LoVo (cell line): Measurements from ENCODE around the gene NEMP2.
A peak's percentile ranks its signal among the peaks of the same experiment; 100 is the strongest.
"Not testable (repeated sequence)": the region's sequence is repeated elsewhere in the genome, so short reads cannot be mapped to it uniquely, and the experiment has no call there.

Source experiments
- DNase-seq: peaks from one replicate; pipeline ENCODE4 v3.0.0-alpha.2; 2016; ENCODE audit warnings: low spot score

NEMP2 gene

DNA sequence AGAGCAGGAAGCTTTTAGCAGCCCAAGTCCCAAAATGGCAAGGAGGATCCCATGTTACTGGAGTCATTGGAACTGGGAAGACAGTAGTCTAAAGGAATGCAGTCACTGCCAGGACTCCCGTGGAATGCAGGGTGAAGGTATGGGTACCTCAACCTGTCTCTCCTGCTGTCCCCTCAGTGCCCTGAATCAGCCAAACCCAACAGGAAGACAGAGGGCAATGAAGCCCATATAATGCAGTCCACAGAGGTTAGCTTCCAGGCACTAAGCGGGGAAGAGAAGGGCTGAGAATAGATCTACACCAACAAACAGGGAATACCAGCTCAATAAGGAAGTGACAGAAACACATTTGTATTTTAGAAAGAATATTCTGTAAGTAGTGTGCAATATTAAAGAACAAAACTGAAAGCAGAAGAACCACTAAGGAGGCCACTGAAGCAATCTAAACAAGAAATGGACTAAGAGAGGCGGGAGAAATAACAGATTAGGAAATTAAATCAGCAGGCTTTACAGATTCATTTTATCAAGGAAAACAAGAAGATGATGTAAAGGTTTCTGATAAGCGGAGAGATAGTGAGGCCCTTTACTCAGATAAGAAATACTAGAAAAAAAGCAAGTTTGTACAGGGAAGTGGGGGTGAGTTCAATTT, 8.3 kb downstream of the NEMP2 start:
- DNase-seq = no peak

DNA sequence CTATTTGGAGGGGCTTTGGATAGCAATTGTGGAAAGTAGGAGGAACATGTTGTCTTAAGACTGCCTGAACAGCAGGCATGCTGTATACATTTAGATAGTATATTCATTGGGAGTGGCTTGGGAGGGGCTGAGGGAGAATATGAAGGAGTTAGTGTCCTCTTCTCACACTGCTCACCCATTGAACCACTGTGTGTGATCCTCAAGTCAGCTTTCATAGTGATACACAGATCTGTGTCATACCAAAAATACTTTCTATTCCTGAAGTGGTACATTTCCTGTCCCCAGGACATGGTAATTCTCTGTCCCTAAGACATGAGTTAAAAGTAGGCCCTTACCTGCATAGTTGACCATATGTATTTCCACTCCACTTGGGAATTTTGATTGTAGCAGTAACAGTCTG, 9.6 kb downstream of the NEMP2 start:
- no peak for DNase-seq

DNA sequence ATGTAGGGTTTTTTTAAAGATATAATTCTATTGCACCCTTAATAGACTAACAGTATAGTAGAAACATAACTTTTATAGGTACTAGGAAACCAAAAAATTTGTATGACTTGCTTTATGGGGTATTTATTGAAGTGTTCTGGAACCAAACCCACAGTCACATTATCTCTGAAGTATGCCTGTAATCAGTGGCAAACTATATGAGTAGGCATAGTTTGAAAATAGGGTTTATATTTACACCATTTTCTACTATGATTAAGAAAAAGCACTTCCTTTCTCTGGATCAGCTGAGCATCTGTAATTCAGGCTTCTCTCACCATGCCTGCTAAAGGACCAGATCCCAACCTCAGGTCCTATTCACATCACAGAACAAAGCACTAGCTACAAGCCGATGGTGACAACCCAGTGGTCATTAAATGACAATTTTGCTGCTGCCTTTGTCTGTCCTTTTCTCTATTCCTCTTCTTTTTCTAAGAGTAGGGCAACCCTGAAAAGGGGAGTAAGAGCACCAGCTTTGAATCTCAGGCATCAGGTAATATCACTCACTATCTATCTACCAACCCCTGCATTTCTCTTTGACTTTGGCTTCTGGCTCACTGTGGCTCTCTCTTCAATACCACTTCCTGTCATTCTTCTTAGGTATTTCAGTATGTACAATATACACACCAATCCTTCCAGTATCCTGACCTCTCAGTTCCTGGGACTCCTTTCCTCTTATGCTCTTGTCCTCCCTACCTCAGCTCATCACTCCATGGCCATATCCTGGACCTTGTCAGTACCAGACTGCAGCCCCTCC, 14.4 kb downstream of the NEMP2 start:
- no peak for DNase-seq

DNA sequence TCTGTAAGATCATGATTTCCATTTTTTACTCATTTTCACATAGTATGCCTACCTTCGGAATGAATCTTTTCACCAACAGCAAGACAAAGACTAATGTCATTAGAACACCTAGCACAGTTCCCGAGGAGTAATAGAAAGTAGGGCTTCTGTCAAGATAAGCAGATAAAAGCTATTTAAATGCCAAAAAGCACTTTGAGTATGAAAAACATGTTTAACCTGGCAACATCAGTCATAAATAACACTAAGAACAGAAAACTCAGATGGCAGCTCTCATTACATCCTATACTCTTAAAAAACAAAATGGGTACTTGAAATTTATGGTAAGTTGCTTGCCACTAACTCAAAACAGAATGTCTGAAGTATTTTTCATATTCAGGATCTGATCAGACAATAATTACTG, 17.1 kb downstream of the NEMP2 start:
- no peak for DNase-seq

DNA sequence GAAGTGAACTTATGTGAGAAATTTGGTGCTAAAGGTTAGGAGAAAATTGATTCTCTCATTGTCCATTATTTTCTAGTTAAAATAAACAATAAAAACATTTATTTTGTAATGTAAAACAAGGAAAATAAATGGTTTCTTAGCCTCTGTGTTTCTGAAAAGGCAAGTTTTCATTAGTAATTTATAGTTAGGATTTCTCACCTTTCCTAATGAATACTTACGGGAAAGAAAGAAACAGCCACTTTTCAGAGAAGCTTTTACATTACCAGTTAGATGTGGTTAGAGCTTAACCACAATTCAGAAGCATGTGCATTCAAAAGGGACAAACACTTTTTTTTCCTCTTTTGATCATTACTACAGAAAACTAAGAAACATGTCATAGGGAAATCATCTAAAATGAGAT, 18.8 kb downstream of the NEMP2 start:
- no peak for DNase-seq

DNA sequence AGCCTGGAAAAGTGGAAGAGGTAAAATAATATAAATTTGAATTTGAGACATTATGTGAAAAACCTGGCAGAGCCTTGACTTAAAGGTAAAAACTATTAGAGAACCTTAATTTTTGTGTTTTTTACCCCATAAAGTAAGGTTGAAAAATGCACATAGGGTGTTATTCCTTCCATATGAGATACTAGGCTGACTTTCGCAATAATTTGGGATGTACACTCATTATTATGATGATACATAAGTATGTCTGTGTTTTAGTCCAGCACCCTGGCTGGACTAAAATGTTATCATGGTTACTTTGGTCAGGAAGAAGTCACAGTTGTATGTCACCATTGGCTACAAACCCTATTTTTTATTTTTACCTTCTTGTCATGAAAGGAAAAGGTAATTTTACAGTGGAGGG, 19.8 kb downstream of the NEMP2 start:
- DNase-seq = no peak

DNA sequence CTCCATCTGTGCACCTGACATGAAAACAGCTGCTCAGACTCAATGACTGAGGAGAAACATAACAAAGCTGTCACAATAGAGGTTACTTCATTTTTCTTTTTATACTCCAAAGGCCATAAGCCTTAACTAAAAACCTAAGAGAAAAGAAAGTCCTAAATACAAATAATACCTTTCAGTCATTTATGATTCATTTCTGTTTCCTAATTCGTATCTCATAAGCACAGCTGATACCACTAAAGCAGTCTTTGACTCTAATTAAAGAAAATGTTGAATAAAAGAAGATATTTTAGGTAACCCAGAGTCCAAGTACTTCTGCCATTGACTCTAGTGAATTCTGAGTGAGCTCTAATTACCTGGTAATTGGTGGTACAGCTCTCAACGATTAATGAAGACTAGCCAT, 20.6 kb downstream of the NEMP2 start:
- no peak for DNase-seq

DNA sequence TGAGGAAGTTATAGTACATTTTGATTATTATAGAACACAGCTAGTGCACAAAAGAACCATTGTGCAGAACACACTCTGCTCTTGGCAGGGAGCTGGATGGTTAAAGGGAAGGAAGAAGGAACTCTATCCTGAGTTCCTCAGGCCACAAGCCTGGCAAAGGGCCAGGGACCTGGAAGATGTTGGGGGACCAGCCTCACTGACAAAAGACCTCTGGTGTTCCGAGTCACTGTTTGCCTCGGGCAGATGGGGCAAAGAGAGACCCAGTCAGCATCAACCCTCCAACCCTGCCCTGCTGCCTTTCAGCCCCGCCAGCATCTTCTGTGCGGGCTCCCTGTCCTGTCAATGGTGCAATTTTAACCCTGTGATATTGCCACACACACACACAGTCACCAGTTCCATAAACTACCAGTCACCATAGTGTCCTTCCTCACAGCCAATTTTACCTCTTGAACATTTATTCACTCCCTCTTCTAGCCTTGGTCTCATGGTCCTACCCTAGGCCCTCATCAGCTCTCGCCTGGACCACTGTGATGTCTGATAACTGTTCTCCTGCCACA, 21.9 kb downstream of the NEMP2 start:
- no peak for DNase-seq

DNA sequence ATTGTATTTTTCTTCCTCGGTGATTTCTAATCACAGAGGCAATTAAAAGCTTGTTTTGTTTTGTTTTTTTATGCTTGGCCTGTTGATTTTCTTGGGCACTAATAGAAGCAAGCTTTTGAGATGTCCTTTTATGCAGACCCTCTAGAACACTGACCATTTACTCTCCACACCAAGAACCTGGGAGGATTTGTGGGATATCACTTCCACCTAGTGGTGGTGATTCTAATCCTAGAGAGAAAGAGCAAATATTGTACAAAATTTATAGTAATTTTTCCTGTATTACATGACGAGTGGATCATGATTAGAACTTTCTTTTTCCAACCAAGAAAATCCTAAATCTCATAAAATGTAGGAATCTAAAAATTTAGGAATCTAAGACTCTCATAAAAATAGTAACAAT, 23.4 kb downstream of the NEMP2 start:
- DNase-seq = no peak

DNA sequence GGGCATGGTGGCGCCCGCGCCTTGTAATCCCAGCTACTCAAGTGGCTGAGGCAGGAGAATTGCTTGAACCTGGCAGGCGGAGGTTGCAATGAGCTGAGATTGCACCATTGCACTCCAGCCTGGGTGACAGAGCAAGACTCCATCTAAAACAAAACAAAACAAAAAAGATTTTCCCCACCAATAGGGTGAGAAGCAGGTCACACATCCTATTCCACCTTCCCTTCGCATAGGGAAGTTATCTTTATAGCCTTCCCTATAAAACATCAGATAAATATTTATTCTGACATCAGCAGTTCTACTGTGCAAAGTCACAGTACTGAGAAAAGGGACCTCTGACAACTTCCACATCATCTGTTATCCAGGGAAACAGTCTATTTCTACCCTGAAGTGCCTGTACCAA, 24.6 kb downstream of the NEMP2 start:
- DNase-seq = not testable (repeated sequence)

DNA sequence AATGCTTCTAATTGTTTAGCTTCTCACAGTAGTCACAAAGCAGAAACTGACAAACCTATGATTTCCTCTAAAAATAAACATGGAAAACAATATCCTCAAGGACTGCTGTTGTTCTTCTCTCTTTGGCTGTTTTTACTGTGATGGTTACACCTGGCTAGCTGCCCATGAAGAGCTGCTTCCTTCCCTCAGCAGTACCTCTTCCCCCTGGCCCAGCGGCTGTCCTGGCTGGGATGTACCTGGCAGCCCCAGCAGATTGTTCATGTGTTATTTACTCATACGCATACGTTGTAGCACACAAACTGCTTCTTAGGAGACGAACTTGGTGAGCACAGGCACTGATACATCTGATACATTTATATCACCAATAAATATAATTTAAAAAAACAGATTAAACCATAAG, 27.4 kb downstream of the NEMP2 start:
- DNase-seq = no peak

DNA sequence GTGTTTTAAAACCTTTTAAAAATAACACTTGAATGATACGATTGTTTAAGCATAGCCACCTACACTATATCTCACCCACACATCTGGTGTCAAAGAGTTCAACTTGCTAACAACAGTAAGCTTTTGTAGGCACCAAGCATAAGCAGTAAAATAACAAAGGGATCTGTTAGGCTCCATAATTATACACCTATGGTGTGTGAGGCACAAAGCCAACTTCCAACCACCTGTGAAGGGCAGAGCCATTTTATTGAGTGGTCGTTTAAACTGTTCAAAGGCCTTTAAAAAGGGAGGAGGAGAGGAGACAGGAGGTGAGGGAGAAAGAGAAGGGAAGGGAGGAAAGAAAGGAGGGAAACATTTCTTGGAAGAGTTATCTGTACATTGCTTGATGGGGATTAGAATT, 27.9 kb downstream of the NEMP2 start:
- DNase-seq = no peak

DNA sequence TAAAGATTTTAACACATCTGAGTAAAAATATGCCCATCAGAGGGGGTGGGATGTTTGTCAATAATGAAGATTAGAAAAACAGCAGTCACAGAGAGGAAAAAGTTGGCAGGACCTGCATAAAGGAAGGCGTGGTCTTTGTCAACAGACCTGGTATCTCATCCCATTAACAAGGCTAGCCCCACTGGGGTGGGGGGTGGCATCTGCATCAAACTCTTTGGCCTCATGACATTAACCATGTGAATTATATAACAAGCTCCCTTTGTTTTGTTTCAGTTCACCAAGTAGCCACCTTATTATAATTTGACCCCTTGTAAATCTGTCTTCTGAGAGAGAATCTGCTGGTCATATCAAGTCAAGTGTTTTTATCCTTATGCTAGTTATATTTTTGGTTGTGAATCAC, 28.8 kb downstream of the NEMP2 start:
- DNase-seq = peak; percentile 32

DNA sequence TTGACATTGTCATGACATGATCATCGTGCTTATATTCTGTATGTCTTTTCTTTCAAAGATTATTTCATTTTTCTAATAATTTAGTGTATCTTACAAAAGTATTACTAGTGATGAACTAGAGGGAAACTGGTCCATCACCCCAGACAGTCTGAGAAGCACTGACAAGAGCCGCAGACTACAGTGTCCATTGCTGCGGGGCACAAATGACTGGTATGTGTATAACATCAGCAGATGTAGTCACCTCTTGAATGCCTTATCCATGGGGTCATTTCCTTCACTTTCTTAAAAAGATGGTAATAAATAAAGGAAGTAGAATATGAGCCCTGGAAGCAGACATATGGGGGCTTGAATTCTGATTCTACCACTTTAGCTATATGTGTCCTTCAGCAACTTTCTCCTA, 29.6 kb downstream of the NEMP2 start:
- DNase-seq = no peak

DNA sequence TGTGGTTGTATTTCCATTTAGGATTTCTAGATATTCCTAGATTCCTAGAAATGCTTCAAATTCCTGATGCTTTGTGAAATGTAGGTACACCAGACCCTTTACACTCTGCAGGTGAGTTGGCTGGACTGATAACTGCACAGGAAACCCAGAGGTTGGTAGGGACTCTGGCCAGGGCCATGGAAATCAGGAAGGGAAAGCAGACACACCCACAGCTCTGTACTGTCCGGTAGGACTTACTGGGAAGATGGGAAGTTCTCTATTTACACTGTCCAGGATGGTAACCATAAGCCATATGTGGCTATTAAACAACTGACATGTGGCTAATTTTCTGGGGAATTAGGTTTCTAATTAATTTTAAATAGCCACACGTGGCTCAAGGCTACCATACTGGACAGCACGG, 31.4 kb downstream of the NEMP2 start:
- DNase-seq = no peak

DNA sequence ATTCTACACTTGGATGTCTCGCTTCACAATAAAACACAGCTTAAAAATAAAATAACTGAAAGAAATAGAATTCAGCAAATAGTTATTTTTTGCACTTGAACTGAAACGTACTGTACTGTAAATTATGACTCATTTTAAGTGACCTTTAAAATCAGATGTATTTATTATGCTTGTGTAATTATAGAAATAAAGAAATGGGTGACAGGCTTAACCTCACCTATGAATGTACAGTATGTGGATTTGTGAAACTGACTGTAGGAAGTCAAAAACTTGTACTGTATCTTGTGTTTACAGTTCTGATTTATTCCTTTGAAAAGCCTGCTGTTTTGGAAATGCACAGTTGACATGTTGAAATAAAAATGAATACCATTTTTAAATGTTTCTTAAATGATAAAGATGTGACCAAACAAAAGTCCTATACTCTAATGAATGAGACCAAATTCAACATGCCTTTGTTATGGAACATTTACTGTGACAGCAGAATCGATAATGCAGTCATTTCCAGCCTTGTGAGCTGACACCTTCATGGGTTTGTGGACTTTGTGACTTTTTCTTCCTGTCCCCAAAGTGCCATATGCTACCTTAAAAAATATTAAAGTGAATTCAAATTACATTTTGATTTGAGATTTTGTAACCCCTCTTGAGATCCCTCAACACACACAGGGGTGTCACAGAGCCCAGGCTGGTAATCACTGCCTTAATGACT, 32.7 kb downstream of the NEMP2 start:
- no peak for DNase-seq

DNA sequence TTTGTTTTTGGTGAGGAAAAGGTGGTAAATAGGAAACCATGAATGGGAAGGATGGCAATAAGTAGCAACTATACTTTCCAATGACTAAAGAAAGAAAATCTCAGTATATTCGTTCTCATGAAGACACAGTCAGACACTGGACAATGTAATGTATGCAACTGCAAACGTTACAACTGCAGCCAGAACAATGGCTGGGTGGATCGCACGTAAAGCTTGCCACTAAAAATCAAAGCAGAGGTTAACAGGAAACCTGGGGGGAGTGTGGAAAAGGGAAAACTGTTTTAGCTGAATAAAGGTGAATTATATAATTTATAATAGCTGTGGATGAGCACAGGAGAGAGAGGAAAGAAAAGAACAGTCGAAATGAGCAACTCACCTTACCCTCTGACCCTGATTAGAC, 33.3 kb downstream of the NEMP2 start:
- no peak for DNase-seq

DNA sequence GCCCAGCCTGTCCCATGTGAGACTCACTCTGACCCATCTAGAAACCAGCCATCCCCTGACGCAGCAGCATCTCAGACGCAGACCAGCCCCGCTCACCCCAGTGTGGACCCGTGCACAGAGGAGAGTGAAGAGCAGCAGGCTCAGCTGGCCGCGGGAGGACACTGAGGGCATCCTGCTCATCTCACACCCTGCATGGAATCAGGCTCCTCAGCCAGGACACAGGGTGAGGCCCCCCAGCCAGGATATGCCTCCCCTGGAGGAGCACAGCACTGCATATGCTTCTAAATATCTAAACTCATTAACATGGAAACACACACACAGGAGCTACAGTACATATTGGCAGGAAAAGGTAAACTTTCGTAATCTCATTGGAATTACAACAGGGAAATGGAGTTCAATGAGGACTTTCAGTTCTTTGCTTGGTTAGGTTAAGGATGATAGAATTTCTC, 34.4 kb downstream of the NEMP2 start:
- no peak for DNase-seq

DNA sequence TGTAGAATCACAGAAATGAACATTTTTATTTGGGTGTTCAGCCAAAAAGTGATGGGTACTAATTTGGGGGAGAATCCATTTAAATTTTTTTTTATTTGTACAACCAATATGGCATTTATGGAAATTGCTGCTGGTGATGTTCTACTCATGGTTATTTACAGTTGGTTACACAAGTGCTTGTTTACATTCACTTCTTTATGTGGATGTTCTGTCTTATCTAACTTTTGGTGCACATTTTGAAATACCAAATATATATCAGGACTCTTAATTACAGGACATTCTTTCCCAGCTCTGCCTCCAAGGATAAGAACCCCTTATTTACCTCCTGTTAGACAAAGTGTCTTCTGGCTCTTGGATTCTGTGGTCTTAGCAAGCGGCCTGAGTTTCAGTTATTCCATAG, 35.2 kb downstream of the NEMP2 start:
- DNase-seq = no peak

DNA sequence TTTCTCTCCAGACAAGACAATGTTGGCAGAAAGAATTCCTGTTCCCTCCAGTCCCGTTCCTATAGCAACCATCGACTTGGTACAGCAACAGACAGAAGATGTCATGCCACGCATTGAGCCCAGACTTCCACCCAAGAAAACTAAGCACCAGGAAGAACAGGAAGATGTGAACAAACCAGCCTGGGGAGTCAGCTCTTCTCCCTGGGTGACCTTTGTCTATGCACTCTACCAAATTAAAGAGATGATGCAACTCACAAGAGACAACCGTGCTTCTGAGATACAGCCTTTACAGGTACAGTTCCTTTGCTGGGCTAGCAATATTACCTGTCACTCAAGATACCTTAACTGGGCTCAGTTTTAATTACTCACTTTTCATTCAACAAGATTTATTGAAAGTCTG, 37.1 kb downstream of the NEMP2 start:
- DNase-seq = no peak

DNA sequence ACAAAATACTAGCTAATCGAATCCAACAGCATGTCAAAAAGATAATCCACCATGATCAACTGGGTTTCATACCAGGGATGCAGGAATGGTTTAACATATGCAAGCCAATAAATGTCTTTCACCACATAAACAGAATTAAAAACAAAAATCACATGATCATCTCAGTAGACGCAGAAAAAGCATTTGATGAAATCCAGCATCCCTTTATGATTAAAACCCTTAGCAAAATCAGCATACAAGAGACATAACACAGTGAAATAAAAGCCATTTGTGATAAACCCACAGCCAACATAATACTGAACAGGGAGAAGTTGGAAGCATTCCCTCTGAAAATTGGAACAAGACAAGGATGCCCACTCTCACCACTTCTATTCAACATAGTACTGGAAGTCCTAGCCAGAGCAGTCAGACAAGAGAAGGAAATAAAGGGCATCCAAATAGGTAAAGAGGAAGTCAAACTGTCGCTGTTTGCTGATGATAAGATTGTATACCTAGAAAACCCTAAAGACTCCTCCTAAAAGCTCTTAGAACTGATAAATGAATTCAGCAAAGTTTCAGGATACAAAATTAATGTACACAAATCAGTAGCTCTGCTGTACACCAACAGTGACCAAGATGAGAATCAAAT, 39.8 kb downstream of the NEMP2 start:
- DNase-seq = not testable (repeated sequence)

DNA sequence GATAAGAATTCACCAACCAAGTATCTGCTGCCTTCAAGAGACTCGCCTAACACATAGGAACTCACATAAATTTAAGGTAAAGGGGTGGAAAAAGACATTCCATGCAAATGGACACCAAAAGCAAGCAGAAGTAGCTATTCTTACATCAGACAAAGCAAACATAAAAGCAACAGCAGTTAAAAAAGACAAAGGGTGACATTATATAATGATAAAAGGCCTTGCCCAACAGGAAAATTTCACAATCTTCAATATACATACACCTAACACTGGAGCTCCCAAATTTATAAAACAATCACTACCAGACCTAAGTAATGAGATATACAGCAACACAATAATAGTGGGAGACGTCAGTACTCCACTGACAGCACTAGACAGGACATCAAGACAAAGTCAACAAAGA, 41.4 kb downstream of the NEMP2 start:
- no peak for DNase-seq

DNA sequence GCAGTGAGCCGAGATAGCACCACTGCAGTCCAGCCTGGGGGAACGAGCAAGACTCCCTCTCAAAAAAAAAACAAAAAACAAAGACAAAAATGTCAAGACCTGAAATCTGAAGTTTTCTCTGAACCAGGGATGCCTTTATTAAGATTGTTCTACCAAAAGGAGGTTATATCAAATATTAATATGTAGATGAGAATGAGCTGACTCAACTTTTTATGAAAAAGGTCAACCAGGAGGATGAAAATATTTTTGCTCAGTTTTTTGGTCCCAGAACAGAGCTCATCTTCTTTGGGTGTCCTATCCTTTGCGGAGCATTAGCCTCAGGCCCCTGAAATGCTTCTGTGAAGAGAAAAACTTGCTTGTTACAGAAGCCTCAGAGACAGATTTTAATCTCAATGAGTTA, 44.0 kb downstream of the NEMP2 start:
- no peak for DNase-seq
